GM12878 (cell line): ENCODE results near the gene DELE1. TPM values are rescaled to one million over a fixed set of nuclear protein-coding genes. Genes with fewer than 3 reads are reported as not detected.

Experiments
- ATAC-seq: fragments of 200-7000 bp; cut with Tn5 transposase; 3 replicates; pipeline ENCODE4 v1.9.1; 2020; ENCODE audit warnings: mild to moderate bottlenecking, moderate library complexity
- BruUV-seq: library from RNA; stranded (reverse); fragments of 400-500 nt; replicated peaks from 2 replicates; lab custom pipeline; 2021; lab: Mats Ljungman, UMichigan
- CTCF ChIA-PET: fragments of 300-600 bp; sonication (Branson Sonifier 250); formaldehyde crosslinking; extraction: SDS; loops from one replicate; lab custom pipeline; 2021; ENCODE audit warnings: inconsistent platforms; lab: Yijun Ruan, JAX
- POLR2A ChIA-PET: fragments of 350-600 bp; formaldehyde crosslinking; extraction: SDS; loops from one replicate; lab custom pipeline; 2021; ENCODE audit warnings: inconsistent platforms; lab: Charles Lee
- RAD21 ChIA-PET: fragments of 300-600 bp; sonication (Branson Sonifier 250); formaldehyde crosslinking; loops from one replicate; lab custom pipeline; 2023; ENCODE audit warnings: antibody characterized with exemption; ENCODE audit not compliant: unreplicated experiment; lab: Charles Lee
- SMC1A ChIA-PET: fragments of 300-600 bp; sonication (Branson Sonifier 250); formaldehyde crosslinking; loops from one replicate; lab custom pipeline; 2023; ENCODE audit not compliant: unreplicated experiment, uncharacterized antibody; lab: Charles Lee
- DNase-seq: peaks from one replicate; pipeline ENCODE4 v3.0.0-alpha.2; 2011; ENCODE audit warnings: low read depth, low spot score
- FAIRE-seq: peaks from 3 replicates; lab custom pipeline; 2011; peaks lifted over from hg19 to GRCh38; lab: Jason Lieb, UNC
- H2AFZ ChIP-seq: 2 replicates; pipeline ENCODE4 v1.6.0; 2011; ENCODE audit warnings: low read depth, low read length, control low read depth; ENCODE audit not compliant: control insufficient read depth
- H3K27ac ChIP-seq: 2 replicates; pipeline ENCODE4 v1.5.1; 2011; ENCODE audit warnings: control low read depth; ENCODE audit not compliant: control insufficient read depth, insufficient read depth
- H3K27me3 ChIP-seq, 2 experiments: replicated peaks in 1 of 2; 2 replicates each; pipeline versions ENCODE4 v1.6.0 to v1.6.1; 2011; ENCODE audit warnings: low read length in 1 of 2; ENCODE audit not compliant: control insufficient read depth in 2 of 2, insufficient read depth in 2 of 2
- H3K36me3 ChIP-seq, 2 experiments: 2 replicates each; pipeline ENCODE4 v1.5.1; 2011; ENCODE audit warnings: low read length in 1 of 2; ENCODE audit not compliant: control insufficient read depth in 2 of 2, insufficient read depth in 2 of 2
- H3K4me1 ChIP-seq: 2 replicates; pipeline ENCODE4 v1.6.1; 2011; ENCODE audit warnings: mild to moderate bottlenecking, low read length, moderate library complexity, mixed read lengths; ENCODE audit not compliant: control insufficient read depth, insufficient read depth
- H3K4me2 ChIP-seq: 2 replicates; pipeline ENCODE4 v1.6.0; 2011; ENCODE audit warnings: control low read depth; ENCODE audit not compliant: control insufficient read depth, insufficient read depth
- H3K4me3 ChIP-seq: fragments of 200-600 bp; sonication (generic); 2 replicates; pipeline ENCODE4 v1.5.1; 2016
- H3K79me2 ChIP-seq: 2 replicates; pipeline ENCODE4 v1.6.0; 2011; ENCODE audit warnings: low read length; ENCODE audit not compliant: control insufficient read depth, insufficient read depth
- H3K9ac ChIP-seq: 2 replicates; pipeline ENCODE4 v1.8.0; 2011; ENCODE audit warnings: low read length, control low read depth, mixed read lengths; ENCODE audit not compliant: control insufficient read depth, insufficient read depth
- H3K9me3 ChIP-seq: replicated peaks from 3 replicates; pipeline ENCODE4 v1.5.1; 2011; ENCODE audit warnings: mild to moderate bottlenecking, low read length; ENCODE audit not compliant: control insufficient read depth, insufficient read depth
- H4K20me1 ChIP-seq: 2 replicates; pipeline ENCODE4 v1.6.0; 2011; ENCODE audit not compliant: control insufficient read depth, insufficient read depth
- CHD1 ChIP-seq: IDR thresholded peaks from 2 replicates; pipeline ENCODE4 v1.6.1; 2012; ENCODE audit warnings: low read depth, low read length, improper control_type of control experiment
- GABPA ChIP-seq: IDR thresholded peaks from 2 replicates; pipeline ENCODE4 v1.6.1; 2014; ENCODE audit warnings: antibody characterized with exemption, low read depth, mild to moderate bottlenecking, inconsistent platforms
- IRF5 ChIP-seq: fragments of 450-650 bp; IDR thresholded peaks from 2 replicates; pipeline ENCODE4 v1.6.1; 2017; ENCODE audit warnings: borderline replicate concordance
- KAT2A ChIP-seq: conservative IDR thresholded peaks from 2 replicates; pipeline ENCODE4 v1.6.1; 2011; ENCODE audit warnings: low read depth, low read length; ENCODE audit not compliant: control insufficient read depth
- LARP7 ChIP-seq: fragments of 450-650 bp; IDR thresholded peaks from 2 replicates; pipeline ENCODE4 v1.6.1; 2017; ENCODE audit warnings: mild to moderate bottlenecking
- MYC ChIP-seq: IDR thresholded peaks from 2 replicates; pipeline ENCODE4 v1.6.1; 2011; ENCODE audit warnings: mild to moderate bottlenecking, low read length, moderate library complexity, inconsistent platforms; ENCODE audit not compliant: insufficient read depth, insufficient replicate concordance, insufficient read length, severe bottlenecking
- RAD51 ChIP-seq: fragments of 450-650 bp; IDR thresholded peaks from 2 replicates; pipeline ENCODE4 v1.6.1; 2016; ENCODE audit warnings: moderate library complexity, mild to moderate bottlenecking, inconsistent platforms
- SPI1 ChIP-seq: IDR thresholded peaks from 2 replicates; pipeline ENCODE4 v1.6.1; 2011; ENCODE audit warnings: low read depth, mild to moderate bottlenecking, low read length, moderate library complexity, borderline replicate concordance; ENCODE audit not compliant: insufficient read depth
- STAT3 ChIP-seq: IDR thresholded peaks from 2 replicates; pipeline ENCODE4 v1.6.1; 2011; ENCODE audit warnings: low read depth, low read length, improper control_type of control experiment
- SUZ12 ChIP-seq: fragments of 200-600 bp; sonication (generic); IDR thresholded peaks from one replicate; pipeline ENCODE4 v1.6.1; 2018; ENCODE audit warnings: antibody characterized with exemption, mild to moderate bottlenecking; ENCODE audit not compliant: unreplicated experiment
- WGBS: methylation state at CpG from one replicate; pipeline ENCODE4 v1.1.6; 2016; ENCODE audit warnings: low lambda C conversion rate; ENCODE audit not compliant: insufficient replicate concordance, insufficient coverage; ENCODE audit errors: missing lambda C conversion rate; 5-methylcytosine and 5-hydroxymethylcytosine counted together
- in situ Hi-C: fragments of 300-500 bp; cut with MboI; formaldehyde crosslinking; loops from 9 replicates; pipeline ENCODE4 v1.14.3; 2018; ENCODE audit warnings: mixed read lengths
- intact Hi-C: fragments of 100-400 bp; cut with micrococcal nuclease; formaldehyde crosslinking; loops from one replicate; pipeline ENCODE4 v1.14.2; 2022; ENCODE audit not compliant: unreplicated experiment
- polyA plus RNA-seq, 11 experiments: library from polyadenylated mRNA; depleted of rRNA in 4 of 11; unstranded in 6 of 11; stranded (reverse) in 5 of 11; fragments of >200 nt; fragmentation: Nextera tagmentation in 4 of 11; fragmentation: Illumina TruSeq in 1 of 11; extraction: Ambion mirVana in 4 of 11; extraction: Trizol in 1 of 11; gene quantifications; 1 replicate in 1 of 11; 2 replicates in 10 of 11; pipeline versions ENCODE4 v1.2.1 to v1.2.3, GENCODE V29; 2011 to 2016; ENCODE audit warnings: inconsistent platforms in 2 of 11, missing spikeins in 2 of 11, low read depth in 1 of 11
- total RNA-seq, 4 experiments: library from RNA; depleted of rRNA in 3 of 4; stranded (reverse); fragments of >200 nt in 3 of 4; fragmentation: Illumina TruSeq in 1 of 4; extraction: Trizol in 1 of 4; gene quantifications; 2 replicates each; pipeline versions ENCODE4 v1.2.1 to v1.2.3, GENCODE V29; 2013 to 2021
- TF ChIP-seq, protein P1 (sequence below): IDR thresholded peaks from 2 replicates; pipeline ENCODE4 v1.6.1; 2011; ENCODE audit warnings: mild to moderate bottlenecking, low read depth, low read length, moderate library complexity; ENCODE audit not compliant: insufficient replicate concordance
- TF ChIP-seq, protein P2 (sequence below): fragments of 450-650 bp; conservative IDR thresholded peaks from 2 replicates; pipeline ENCODE4 v1.6.1; 2017; ENCODE audit warnings: mild to moderate bottlenecking, moderate library complexity
- TF ChIP-seq, protein P3 (sequence below): fragments of 450-650 bp; IDR thresholded peaks from 2 replicates; pipeline ENCODE4 v1.6.1; 2018; ENCODE audit warnings: borderline replicate concordance, mild to moderate bottlenecking; ENCODE audit not compliant: partially characterized antibody

Gene DELE1
- total and polyA plus RNA-seq, 10 of the 15 experiments (the other 5 are each of a cell fraction or from before 2014, with no cell fraction given), result 18.9 to 71.4 (median 47.6) TPM

- Histone ChIP-seq H2AFZ (no peak overlapping the region), H3K4me3 (no peak overlapping the region), H4K20me1 (no peaks in the 10 kb centered on the region)
- SMC1A ChIA-PET, result interaction anchor here (1.0 to 1.1 kb wide), 2 partner anchors 38 to 226 kb away, joined by 3 read pairs; no protein-coding TSS in a partner anchor
- TF ChIP-seq, protein P1, sequence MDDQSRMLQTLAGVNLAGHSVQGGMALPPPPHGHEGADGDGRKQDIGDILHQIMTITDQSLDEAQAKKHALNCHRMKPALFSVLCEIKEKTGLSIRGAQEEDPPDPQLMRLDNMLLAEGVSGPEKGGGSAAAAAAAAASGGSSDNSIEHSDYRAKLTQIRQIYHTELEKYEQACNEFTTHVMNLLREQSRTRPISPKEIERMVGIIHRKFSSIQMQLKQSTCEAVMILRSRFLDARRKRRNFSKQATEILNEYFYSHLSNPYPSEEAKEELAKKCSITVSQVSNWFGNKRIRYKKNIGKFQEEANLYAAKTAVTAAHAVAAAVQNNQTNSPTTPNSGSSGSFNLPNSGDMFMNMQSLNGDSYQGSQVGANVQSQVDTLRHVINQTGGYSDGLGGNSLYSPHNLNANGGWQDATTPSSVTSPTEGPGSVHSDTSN, result no peak
- no peak for TF ChIP-seq CHD1
- no peak for TF ChIP-seq KAT2A
- TF ChIP-seq GABPA, result no peak
- no peak for TF ChIP-seq SUZ12
- TF ChIP-seq, protein P2, sequence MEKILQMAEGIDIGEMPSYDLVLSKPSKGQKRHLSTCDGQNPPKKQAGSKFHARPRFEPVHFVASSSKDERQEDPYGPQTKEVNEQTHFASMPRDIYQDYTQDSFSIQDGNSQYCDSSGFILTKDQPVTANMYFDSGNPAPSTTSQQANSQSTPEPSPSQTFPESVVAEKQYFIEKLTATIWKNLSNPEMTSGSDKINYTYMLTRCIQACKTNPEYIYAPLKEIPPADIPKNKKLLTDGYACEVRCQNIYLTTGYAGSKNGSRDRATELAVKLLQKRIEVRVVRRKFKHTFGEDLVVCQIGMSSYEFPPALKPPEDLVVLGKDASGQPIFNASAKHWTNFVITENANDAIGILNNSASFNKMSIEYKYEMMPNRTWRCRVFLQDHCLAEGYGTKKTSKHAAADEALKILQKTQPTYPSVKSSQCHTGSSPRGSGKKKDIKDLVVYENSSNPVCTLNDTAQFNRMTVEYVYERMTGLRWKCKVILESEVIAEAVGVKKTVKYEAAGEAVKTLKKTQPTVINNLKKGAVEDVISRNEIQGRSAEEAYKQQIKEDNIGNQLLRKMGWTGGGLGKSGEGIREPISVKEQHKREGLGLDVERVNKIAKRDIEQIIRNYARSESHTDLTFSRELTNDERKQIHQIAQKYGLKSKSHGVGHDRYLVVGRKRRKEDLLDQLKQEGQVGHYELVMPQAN, result no peak
- no peak for TF ChIP-seq IRF5
- TF ChIP-seq STAT3, result no peak
- no peak for TF ChIP-seq RAD51
- no peak for TF ChIP-seq SPI1
- no peak for TF ChIP-seq MYC
- TF ChIP-seq LARP7, result no peak
- TF ChIP-seq, protein P3, sequence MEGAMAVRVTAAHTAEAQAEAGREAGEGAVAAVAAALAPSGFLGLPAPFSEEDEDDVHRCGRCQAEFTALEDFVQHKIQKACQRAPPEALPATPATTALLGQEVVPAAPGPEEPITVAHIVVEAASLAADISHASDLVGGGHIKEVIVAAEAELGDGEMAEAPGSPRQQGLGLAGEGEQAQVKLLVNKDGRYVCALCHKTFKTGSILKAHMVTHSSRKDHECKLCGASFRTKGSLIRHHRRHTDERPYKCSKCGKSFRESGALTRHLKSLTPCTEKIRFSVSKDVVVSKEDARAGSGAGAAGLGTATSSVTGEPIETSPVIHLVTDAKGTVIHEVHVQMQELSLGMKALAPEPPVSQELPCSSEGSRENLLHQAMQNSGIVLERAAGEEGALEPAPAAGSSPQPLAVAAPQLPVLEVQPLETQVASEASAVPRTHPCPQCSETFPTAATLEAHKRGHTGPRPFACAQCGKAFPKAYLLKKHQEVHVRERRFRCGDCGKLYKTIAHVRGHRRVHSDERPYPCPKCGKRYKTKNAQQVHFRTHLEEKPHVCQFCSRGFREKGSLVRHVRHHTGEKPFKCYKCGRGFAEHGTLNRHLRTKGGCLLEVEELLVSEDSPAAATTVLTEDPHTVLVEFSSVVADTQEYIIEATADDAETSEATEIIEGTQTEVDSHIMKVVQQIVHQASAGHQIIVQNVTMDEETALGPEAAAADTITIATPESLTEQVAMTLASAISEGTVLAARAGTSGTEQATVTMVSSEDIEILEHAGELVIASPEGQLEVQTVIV, result no peak
- TF ChIP-seq, all 136 proteins: peak for 0
- Histone ChIP-seq H3K27me3 (peaks cover 0 to 4% of the 10 kb centered on the region in 2 experiments; a peak in 1 of 4 replicates), H3K9me3 (no peaks in the 10 kb centered on the region; the same call in 2 of the 3 replicates), H3K4me2 (no peak overlapping the region), H3K36me3 (no peaks in the 10 kb centered on the region), H3K79me2 (no peaks in the 10 kb centered on the region), H3K27ac (no peak overlapping the region), H3K4me1 (peaks cover 23% of the 10 kb centered on the region), H3K9ac (no peak overlapping the region)
- ATAC-seq (no peak), FAIRE-seq (no peak), DNase-seq (no peak)
- POLR2A ChIA-PET, result no interaction called here
- intact Hi-C loops, result no loop called here
- 97% methylated on average over 5 of the region's 5 CpGs for WGBS
- CTCF ChIA-PET, result interaction anchor here (1.0 to 3.8 kb wide), 3 partner anchors 43 to 226 kb away, joined by 4 to 16 read pairs (median 5); no protein-coding TSS in a partner anchor
- in situ Hi-C loops, result no loop called here
- RAD21 ChIA-PET, result interaction anchor here (1.0 kb wide), 1 partner anchor 37 kb away, joined by 3 read pairs; no protein-coding TSS in a partner anchor
- BruUV-seq, result no TSS peak
These were observed 5.9 kb upstream of the DELE1 start for GRCh38 chr5:141917760-141918159.
